ENCODE data around the gene ATXN1.

- TF ChIP-seq ATF3 (CRISPR knock-in tag; conservative IDR thresholded peaks at IDR 0.05): no peak
- TF ChIP-seq ATF6 (CRISPR knock-in tag; IDR thresholded peaks at IDR 0.05): no peak
- TF ChIP-seq CTCF (IDR thresholded peaks at IDR 0.05): no peak
- TF ChIP-seq ZNF317 (CRISPR knock-in tag; IDR thresholded peaks at IDR 0.05; ENCODE audit: borderline replicate concordance, low read depth): no peak
- TF ChIP-seq ATF2 (CRISPR knock-in tag; IDR thresholded peaks at IDR 0.05; ENCODE audit: borderline replicate concordance, low read depth): no peak
- no peak for TF ChIP-seq ZNF416 (CRISPR knock-in tag; IDR thresholded peaks at IDR 0.05)
- no peak for TF ChIP-seq TP53 (CRISPR knock-in tag; IDR thresholded peaks at IDR 0.05)
- no peak for TF ChIP-seq NFE2L1 (CRISPR knock-in tag; IDR thresholded peaks at IDR 0.05)
- no peak for TF ChIP-seq NFATC4 (CRISPR knock-in tag; IDR thresholded peaks at IDR 0.05)
- TF ChIP-seq JUN (CRISPR knock-in tag; IDR thresholded peaks at IDR 0.05): no peak
These were observed 125.3 kb downstream of the ATXN1 start for GRCh38 chr6:16635810-16636602.

All from WTC11 (cell line).